Activated CD8-positive, alpha-beta memory T cell treated with anti-CD3 and anti-CD28 coated beads for 4 hours (primary cell): ENCODE results near the gene CPXM1.
"Not testable (repeated sequence)": the region's sequence is repeated elsewhere in the genome, so short reads cannot be mapped to it uniquely, and the experiment has no call there.

ENCODE experiments used
- DNase-seq, 2 donors: peaks; one replicate each; pipeline ENCODE4 v3.0.0-alpha.2; 2020; ENCODE audit warnings: low read depth in 2 of 2

CPXM1 gene

GRCh38 chr20:2820896-2821869 is 20.8 kb upstream of the CPXM1 start:
- no peak for DNase-seq

DNA sequence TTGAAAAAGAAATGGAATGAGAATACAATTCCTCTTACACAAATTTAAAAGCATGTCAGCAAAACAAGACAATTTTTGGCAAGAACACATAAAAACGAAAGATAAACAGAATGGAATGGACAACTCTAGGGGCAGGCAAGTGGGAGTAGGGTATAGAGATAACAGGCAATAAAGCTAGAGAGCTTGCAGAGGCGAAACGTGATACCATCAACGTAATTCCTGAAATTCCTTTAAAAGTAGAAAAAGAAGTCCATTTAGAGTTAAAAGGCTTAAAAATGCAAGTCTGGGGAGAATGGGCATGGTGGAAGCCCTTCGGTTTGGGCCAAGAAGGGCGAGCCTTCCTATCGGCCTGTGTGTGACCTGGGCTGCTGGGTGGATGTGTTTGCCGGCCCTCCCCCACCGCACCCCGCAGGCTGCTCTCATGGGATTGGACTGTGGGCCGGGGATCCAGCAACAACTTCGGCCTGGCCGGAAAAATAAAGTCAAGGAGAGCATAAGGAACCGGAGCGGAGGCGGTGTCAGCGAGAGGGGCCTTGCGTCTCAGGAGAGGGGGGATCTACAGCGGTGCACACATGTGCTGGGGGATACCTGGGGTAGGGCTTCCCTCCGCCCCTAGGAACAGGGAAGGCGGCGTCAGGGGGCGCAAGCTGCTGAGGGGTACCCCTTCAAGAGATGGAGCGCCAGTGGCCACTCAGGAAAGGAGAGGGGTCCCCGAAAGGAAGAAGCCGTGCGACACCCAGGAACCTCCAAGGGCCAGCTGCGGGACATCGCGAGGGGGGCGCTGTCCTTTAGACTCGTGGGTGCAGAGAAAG is 19.9 kb upstream of the CPXM1 start:
- DNase-seq, result no peak

DNA sequence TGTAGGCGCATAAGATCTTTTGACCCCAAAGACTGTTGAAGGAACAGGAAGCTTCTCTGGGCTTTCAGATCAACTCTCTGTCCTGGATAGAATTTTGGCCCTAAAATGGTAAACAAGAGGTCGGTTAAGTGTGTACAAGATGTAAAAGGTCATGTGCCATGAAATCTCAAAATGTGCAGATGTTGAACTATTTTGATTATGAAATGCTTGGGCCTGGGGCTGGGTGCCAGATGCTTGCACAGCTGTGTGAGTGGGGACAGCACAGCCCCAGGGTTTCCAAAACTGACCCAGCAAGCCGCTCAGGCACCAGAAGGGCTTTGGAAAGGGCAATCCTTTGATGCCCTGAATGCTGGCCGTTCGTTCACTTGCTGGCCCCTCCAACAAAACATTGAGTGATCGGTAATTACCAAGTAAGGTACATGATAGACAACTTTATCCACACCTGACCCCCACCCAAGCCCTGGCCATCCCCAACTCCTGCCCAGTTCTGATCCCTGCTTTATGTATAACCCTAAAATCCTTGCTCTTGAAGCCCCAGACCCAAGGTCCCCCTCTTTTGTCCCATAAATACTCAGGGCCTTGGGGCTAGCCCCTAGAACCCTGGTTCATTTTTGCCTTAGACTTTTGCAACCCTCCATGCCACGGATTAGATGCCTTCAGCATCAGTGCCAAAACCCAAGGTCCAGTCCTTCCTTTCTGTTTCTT is 17.6 kb upstream of the CPXM1 start:
- DNase-seq, result no peak

- no peak for DNase-seq
Observed at GRCh38 chr20:2817341-2817726, 16.9 kb upstream of the CPXM1 start.

- no peak for DNase-seq
Observed at GRCh38 chr20:2816583-2817340, 16.3 kb upstream of the CPXM1 start.

- no peak for DNase-seq
Observed at GRCh38 chr20:2816030-2816582, 15.7 kb upstream of the CPXM1 start, which contains the start of gene TMEM239. TMEM239 (plus strand) TSS chr20:2816364; CDS start chr20:2816555, 191 bp downstream.

- DNase-seq, result no peak
Observed at GRCh38 chr20:2815242-2815900, 14.9 kb upstream of the CPXM1 start.

- no peak for DNase-seq
Observed at GRCh38 chr20:2814587-2815051, 14.2 kb upstream of the CPXM1 start, which contains the start of gene C20orf141. C20orf141 (plus strand) TSS chr20:2814987; CDS start chr20:2815185, 198 bp downstream.

- DNase-seq, result no peak
Observed at GRCh38 chr20:2814076-2814475, 13.6 kb upstream of the CPXM1 start.

- no peak for DNase-seq
Observed at GRCh38 chr20:2812189-2812588, 11.8 kb upstream of the CPXM1 start.

DNA sequence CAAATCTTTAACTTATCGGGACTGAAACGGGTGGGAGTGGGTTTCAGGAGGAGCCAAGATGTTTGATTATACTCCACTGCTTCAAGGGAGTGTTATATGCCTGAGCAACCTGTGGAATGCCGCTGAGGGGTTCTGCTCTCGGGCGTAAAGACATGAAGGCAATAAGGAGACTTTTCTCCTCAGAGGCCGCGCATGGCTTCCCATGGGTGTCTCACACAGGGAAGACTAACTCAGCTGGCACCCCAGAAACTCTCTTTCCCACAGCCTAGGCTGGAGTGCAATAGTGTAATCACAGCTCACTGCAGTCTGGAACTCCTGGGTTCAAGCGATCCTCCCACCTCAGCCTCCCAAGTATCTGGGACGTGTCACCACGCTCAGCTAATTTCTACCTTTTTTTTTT is 9.3 kb upstream of the CPXM1 start:
- no peak for DNase-seq

DNA sequence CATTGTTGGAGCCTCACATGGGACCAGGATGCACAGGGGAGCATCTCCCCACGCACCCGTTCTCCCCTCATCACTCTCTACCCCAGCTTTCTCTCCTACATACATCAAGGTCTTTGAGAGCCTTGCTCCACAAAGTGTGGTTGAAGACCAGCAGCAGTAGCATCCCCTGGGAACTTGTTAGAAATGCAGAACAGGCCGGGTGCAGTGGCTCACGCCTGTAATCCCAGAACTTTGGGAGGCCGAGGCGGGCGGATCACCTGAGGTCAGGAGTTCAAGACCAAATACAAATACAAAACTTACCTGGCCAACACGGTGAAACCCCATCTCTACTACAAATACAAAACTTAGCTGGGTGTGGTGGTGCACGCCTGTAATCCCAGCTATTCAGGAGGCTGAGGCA is 7.5 kb upstream of the CPXM1 start:
- not testable (repeated sequence) for DNase-seq

DNA sequence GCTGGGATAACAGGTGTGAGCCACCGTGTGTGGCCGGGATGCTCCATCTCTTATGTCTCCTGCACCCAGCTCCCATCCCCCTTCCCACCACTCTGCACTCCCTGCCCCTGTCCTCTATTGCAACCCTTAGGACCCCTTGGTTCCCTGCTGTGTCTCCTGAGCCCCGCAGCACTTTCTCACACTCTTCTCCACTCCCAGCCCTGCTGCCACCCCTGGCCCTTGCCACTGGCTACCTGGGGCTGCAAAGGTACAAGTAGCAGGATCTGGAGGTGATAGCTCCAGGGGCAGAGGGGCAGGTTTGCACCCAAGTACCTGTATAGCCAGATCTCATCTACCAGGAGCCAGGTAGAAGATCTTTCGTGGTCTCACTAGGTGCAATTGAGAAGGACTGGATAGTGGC is 6.6 kb upstream of the CPXM1 start:
- DNase-seq, result no peak

DNA sequence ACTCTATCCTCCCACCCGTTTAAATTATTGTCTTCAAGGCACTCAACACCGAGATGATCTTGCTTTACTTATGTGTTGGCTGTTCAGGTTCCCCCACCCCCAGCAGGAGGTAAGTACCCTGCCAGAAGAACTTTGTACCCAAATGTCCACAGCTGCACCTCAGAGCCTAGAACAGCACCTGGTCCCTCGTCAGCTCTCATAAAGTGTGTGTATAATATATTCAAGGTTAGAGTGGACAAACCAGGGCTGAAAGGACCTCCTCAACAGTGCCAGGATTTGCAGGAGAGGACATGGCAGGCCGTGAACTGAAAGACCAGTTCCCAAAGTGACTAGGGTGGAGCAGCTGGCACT is 5.9 kb upstream of the CPXM1 start:
- DNase-seq, result no peak

DNA sequence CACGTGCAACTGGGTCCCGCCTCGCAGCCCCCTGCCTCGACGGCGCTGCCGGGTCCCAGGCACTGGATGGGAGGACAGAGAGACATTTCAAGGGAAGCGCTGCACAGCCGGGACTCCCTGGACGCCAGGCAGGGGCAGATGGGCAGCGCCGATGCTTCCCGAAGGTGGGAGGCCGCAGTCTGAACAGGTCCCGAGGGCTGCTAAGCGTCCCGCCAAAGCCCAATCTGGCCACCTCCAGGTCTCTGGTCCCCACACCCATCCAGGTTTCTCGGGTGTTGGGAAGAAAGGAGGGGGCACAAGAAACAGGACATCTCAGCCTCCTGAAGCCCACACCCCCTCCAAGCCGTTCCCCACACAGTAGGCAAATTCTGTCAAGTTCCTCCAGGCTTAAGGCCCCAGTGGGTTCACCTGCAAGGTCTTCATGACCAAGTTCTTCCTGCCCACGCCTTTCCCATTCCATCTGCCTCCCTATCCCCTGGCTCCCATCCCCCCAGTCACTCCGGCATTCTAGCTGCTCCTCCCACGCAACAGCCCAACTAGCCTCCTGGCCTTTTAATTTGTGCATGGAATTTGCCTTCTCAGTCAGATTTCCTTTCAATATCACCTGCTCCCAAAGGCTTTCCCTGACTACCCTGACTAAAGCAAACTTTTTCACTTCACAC is 5.4 kb upstream of the CPXM1 start:
- DNase-seq, result no peak

GRCh38 chr20:2804852-2805688 is 4.6 kb upstream of the CPXM1 start:
- DNase-seq, result no peak

GRCh38 chr20:2804041-2804828 is 3.8 kb upstream of the CPXM1 start:
- no peak for DNase-seq

DNA sequence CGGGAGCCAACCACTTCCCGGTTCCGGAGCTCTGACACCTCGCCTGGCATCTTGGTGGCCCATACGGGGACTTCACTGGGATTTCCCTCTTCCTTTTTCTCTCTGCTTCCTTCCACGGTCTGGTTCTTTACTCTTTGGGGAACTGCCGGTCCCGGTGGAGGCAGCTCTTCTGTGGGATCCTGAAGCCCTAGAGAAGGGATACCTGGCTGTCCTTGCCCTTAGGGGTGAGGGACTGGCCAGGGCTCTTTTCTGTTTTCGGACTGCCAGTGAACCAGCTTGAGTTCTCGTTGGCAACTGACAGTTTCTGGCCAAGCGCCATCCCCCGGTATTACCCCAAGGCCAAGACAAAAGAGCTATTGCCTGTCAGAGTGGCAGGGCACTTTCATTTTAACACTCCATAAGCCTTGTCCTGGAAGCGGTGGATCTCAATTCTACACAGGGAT is 880 bp upstream of the CPXM1 start:
- DNase-seq, result no peak
